Measurements from ENCODE around the gene CACNB4.

DNA sequence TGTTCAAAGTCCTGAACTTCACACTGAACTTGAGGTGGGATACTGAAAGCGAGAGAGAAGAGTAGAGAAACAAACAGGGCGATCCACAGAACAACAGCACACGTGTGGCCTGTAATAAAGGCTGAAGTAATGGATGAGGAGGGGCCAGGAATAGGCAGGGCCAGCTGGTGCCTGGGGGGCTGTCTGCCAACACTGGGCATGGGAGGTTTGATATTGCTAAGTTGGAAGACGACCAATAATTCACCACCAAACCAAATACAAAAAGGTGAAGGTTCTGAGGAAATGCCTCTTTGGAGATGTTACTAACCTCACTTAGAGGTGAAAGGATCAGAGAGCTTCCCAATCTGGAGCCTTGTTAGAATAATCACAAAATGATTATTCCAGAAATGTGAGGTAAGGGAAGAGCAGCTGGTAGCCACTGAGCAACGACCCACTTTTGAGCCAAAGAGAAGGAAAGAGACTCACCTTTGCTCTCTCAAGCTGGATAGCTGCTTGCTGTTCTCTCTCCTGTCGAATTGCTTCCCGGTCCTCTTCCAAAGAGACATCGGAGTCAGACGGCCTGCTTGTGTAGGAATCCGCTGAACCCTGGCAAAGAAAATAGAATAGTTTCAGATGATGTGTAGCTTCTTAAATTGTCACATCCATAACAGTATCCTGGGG is 215.9 kb downstream of the CACNB4 start:
- TF ChIP-seq CTCF (IDR thresholded peaks at IDR 0.05; ENCODE audit: low read length) (no peak), EZH2 (IDR thresholded peaks at IDR 0.05; ENCODE audit: borderline replicate concordance, low read length) (no peak)
